DOHH2 (cell line): ENCODE measurements around the gene TSPAN32.
"Not testable (repeated sequence)": the region's sequence is repeated elsewhere in the genome, so short reads cannot be mapped to it uniquely, and the experiment has no call there.

ENCODE experiments used
- EZH2phosphoT487 ChIP-seq: fragments of 200-600 bp; sonication (generic); IDR thresholded peaks from 2 replicates; pipeline ENCODE4 v1.6.1; 2017; ENCODE audit warnings: borderline replicate concordance, mild to moderate bottlenecking, antibody characterized with exemption, low read length, moderate library complexity, mixed read lengths
- TF ChIP-seq, protein P1 (sequence below): fragments of 200-600 bp; sonication (generic); IDR thresholded peaks from one replicate; pipeline ENCODE4 v1.5.1; 2014; ENCODE audit warnings: antibody characterized with exemption, mild to moderate bottlenecking, low read depth, low read length; ENCODE audit not compliant: poor library complexity, severe bottlenecking

GRCh38 chr11:2338760-2339159 lies 36.9 kb downstream of the TSPAN32 start:
- not testable (repeated sequence) for TF ChIP-seq EZH2phosphoT487
- TF ChIP-seq, protein P1, sequence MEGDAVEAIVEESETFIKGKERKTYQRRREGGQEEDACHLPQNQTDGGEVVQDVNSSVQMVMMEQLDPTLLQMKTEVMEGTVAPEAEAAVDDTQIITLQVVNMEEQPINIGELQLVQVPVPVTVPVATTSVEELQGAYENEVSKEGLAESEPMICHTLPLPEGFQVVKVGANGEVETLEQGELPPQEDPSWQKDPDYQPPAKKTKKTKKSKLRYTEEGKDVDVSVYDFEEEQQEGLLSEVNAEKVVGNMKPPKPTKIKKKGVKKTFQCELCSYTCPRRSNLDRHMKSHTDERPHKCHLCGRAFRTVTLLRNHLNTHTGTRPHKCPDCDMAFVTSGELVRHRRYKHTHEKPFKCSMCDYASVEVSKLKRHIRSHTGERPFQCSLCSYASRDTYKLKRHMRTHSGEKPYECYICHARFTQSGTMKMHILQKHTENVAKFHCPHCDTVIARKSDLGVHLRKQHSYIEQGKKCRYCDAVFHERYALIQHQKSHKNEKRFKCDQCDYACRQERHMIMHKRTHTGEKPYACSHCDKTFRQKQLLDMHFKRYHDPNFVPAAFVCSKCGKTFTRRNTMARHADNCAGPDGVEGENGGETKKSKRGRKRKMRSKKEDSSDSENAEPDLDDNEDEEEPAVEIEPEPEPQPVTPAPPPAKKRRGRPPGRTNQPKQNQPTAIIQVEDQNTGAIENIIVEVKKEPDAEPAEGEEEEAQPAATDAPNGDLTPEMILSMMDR = not testable (repeated sequence)
